ENCODE results near the gene TMEM245. TPM values are rescaled to one million over a fixed set of nuclear protein-coding genes. Genes with fewer than 3 reads are reported as not detected.
A peak's percentile ranks its signal among the peaks of the same experiment; 100 is the strongest.

TMEM245 gene
- total and polyA plus RNA-seq, 7 donors: 1.8 to 105 (median 90.7) TPM

DNA sequence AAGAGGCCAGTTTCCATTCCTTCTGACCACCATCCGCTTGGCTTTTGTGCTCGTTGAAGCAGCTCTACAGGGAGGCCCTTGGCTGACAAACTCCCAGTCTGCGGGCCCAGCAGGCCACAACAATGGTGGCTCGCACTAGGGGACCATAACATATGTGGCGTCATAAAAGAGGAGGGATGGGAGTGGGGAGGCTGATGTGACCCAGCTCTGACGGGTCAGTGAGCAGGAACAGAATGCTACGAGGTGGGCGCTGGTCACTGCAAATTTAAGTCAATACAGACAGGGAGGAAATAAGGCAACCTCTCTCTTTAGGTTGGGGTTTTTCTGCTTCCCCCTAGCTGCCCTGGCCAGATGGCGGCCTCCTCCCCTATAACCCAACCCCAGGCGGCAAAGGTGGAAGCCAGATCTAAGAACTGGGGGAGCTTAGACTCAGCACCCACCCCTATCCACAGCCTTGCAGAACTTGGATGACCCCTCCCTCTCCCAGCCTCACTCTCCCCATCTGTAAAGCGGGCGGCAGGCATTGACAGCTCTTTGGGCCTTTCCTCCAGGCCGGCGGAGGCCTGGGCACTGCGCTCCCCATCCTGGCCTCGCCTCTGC lies 46.5 kb upstream of the TMEM245 start:
- DNase-seq: no peak
- no peak overlapping the region for H3K27ac ChIP-seq

DNA sequence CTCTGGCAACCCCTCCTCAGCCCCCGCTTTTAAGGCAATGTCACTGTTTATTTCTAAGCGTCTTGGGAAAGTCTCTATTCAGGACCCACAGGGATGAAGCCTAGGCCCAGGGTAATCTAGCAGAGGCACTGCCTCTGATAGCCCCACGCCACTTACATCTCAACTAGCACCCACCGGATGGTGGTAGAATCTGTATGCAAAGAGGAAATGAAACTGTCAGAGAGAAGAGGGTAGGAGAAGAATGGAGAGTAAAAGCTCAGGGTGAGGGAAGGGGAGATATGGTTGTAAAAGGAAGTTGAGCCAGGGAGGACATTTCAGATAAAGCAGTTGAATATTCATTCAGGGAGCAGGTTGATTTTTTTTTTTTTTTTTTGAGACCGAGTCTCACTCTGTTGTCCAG lies 44.3 kb upstream of the TMEM245 start:
- Histone ChIP-seq H3K27ac (no peak overlapping the region), H3K9me3 (no peaks in the 10 kb centered on the region), H3K36me3 (no peaks in the 10 kb centered on the region), H3K27me3 (peaks cover 0 to 17% (median 7%) of the 10 kb centered on the region in 3 donors), H3K4me3 (no peak overlapping the region), H3K4me1 (peaks cover 0 to 8% (median 0%) of the 10 kb centered on the region in 4 donors)
- TF ChIP-seq, protein P1, sequence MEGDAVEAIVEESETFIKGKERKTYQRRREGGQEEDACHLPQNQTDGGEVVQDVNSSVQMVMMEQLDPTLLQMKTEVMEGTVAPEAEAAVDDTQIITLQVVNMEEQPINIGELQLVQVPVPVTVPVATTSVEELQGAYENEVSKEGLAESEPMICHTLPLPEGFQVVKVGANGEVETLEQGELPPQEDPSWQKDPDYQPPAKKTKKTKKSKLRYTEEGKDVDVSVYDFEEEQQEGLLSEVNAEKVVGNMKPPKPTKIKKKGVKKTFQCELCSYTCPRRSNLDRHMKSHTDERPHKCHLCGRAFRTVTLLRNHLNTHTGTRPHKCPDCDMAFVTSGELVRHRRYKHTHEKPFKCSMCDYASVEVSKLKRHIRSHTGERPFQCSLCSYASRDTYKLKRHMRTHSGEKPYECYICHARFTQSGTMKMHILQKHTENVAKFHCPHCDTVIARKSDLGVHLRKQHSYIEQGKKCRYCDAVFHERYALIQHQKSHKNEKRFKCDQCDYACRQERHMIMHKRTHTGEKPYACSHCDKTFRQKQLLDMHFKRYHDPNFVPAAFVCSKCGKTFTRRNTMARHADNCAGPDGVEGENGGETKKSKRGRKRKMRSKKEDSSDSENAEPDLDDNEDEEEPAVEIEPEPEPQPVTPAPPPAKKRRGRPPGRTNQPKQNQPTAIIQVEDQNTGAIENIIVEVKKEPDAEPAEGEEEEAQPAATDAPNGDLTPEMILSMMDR (IDR thresholded peaks at IDR 0.05): no peak
- TF ChIP-seq EP300 (IDR thresholded peaks at IDR 0.05) (no peak), POLR2AphosphoS5 (IDR thresholded peaks at IDR 0.05) (no peak), POLR2A (IDR thresholded peaks at IDR 0.05) (no peak)
- no peak for DNase-seq
- intact Hi-C loops (cut with DNase I): no loop called here
- WGBS, 2 donors: 75 to 91% methylated on average over 5 of the region's 5 CpGs

More for the DNA sequence above, 46.5 kb upstream of the TMEM245 start:
- H3K9me3 ChIP-seq: no peaks in the 10 kb centered on the region
- H3K36me3 ChIP-seq: no peaks in the 10 kb centered on the region
- TF ChIP-seq POLR2A (IDR thresholded peaks at IDR 0.05): no peak
- peaks cover 0 to 8% (median 0%) of the 10 kb centered on the region in 4 donors for H3K4me1 ChIP-seq
- peaks cover 0 to 20% (median 7%) of the 10 kb centered on the region in 3 donors for H3K27me3 ChIP-seq
- intact Hi-C loops (cut with DNase I): no loop called here
- H3K4me3 ChIP-seq: peak overlapping the region in 3 of 4 donors; percentile 34 to 45 (median 42)
- WGBS, 2 donors: 83 to 91% methylated on average over 16 of the region's 16 CpGs

DNA sequence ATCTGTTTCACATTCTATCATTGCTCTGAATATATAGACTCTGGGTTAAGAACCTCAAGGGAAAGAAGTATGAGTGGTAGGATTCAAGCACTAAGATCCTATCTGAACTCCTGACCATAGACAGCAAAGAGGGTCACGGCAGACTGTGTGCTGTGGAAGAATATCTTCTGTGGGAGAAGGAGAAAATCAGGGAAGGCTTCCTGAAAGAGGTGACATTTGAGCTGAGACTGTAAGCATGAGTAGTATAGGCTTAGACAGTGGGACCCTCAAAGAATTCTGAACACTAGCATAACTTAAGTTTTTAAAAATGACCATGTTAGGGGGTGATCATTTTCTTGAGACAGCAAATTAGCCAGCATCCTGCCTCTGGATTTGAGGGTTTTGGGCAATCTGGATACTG lies 43.4 kb upstream of the TMEM245 start:
- no peak for DNase-seq
- no peaks in the 10 kb centered on the region for H3K36me3 ChIP-seq
- intact Hi-C loops (cut with DNase I): no loop called here
- no peak overlapping the region for H3K4me3 ChIP-seq
- peaks cover 0 to 11% (median 7%) of the 10 kb centered on the region in 3 donors for H3K27me3 ChIP-seq
- 92 to 96% methylated on average over 1 of the region's 1 CpG for WGBS, 2 donors
- H3K9me3 ChIP-seq: no peaks in the 10 kb centered on the region
- TF ChIP-seq POLR2AphosphoS5 (IDR thresholded peaks at IDR 0.05) (no peak), POLR2A (IDR thresholded peaks at IDR 0.05) (no peak), EP300 (IDR thresholded peaks at IDR 0.05) (no peak)
- H3K4me1 ChIP-seq: peaks cover 0 to 8% (median 0%) of the 10 kb centered on the region in 4 donors
- no peak overlapping the region for H3K27ac ChIP-seq

DNA sequence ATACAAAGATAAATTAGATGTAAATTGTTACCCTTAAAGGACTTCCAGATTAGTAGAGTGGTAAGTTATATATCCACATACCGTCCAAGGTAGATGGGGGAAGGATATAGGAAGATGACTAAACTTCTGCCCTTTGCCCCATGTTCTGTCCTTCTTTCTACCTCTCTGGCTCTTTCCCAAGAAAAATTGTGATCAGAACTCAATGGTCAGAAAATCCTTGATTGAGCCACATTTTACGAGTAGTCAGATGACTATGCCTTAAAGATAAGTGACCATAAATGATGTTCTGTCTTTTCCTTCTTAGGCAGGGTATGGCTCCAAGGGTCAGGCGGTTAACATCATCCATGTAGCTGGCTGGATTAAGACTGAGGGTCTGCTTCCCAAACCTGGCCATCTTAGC lies 42.9 kb upstream of the TMEM245 start:
- H3K36me3 ChIP-seq: no peaks in the 10 kb centered on the region
- 28 to 72% methylated on average over 3 of the region's 3 CpGs for WGBS, 2 donors
- peaks cover 0 to 8% (median 0%) of the 10 kb centered on the region in 4 donors for H3K4me1 ChIP-seq
- TF ChIP-seq, protein P1 (IDR thresholded peaks at IDR 0.05): no peak
- TF ChIP-seq EP300 (IDR thresholded peaks at IDR 0.05) (no peak), POLR2AphosphoS5 (IDR thresholded peaks at IDR 0.05) (no peak), POLR2A (IDR thresholded peaks at IDR 0.05) (no peak)
- no peak for DNase-seq
- intact Hi-C loops (cut with DNase I): no loop called here
- H3K4me3 ChIP-seq: no peak overlapping the region
- no peaks in the 10 kb centered on the region for H3K9me3 ChIP-seq
- peaks cover 0 to 7% (median 6%) of the 10 kb centered on the region in 3 donors for H3K27me3 ChIP-seq
- H3K27ac ChIP-seq: no peak overlapping the region

DNA sequence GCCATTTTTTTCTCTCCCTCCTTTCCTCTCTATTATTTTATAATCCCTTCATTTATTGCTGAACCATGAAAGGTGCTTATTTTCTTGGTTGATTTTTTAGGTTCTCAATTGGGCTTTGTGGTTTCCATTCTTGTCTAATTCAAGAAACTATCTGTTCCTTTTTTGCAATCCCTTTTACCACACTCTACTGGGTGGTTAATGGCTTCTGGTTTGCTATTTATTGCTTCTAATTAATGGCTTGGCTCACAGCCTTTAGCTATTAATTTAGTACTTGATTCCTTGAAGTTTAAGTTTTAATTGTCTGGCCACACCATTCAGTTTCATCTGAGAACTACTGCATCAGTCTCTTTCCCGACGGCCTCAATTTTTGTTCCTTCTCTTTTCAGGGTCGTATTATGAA lies 41.7 kb upstream of the TMEM245 start:
- 82 to 96% methylated on average over 3 of the region's 3 CpGs for WGBS, 2 donors
- Histone ChIP-seq H3K9me3 (no peaks in the 10 kb centered on the region), H3K27me3 (peaks cover 0 to 4% (median 0%) of the 10 kb centered on the region in 3 donors), H3K27ac (no peak overlapping the region), H3K36me3 (no peaks in the 10 kb centered on the region), H3K4me1 (no peaks in the 10 kb centered on the region), H3K4me3 (no peak overlapping the region)
- no peak for TF ChIP-seq POLR2AphosphoS5 (IDR thresholded peaks at IDR 0.05)
- no peak for TF ChIP-seq EP300 (IDR thresholded peaks at IDR 0.05)
- TF ChIP-seq POLR2A (IDR thresholded peaks at IDR 0.05): no peak
- TF ChIP-seq, protein P1 (IDR thresholded peaks at IDR 0.05): no peak
- intact Hi-C loops (cut with DNase I): no loop called here
- no peak for DNase-seq

DNA sequence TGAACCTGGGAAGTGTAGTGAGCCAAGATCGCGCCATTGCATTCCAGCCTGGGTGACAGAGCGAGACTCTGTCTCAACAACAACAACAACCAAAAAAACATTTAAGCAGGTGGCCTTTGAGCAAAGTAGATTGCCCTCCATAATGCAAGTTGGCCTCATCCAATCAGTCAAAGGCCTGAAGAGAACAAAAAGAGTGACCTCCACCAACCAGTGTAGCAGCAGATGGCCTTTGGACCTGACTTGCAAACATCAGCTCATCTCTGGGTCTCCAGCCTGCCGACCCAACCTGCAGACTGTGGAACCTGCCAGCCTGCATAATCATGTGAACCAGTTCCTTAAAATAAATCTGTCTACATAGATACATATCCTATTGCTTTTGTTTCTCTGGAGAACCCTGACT lies 39.8 kb upstream of the TMEM245 start:
- DNase-seq: no peak
- intact Hi-C loops (cut with DNase I): no loop called here
- WGBS, 2 donors: 77 to 84% methylated on average over 4 of the region's 4 CpGs
- TF ChIP-seq POLR2A (IDR thresholded peaks at IDR 0.05) (no peak), EP300 (IDR thresholded peaks at IDR 0.05) (no peak), POLR2AphosphoS5 (IDR thresholded peaks at IDR 0.05) (no peak)
- TF ChIP-seq, protein P1 (IDR thresholded peaks at IDR 0.05): no peak
- H3K27me3 ChIP-seq: no peaks in the 10 kb centered on the region
- no peaks in the 10 kb centered on the region for H3K9me3 ChIP-seq
- H3K4me1 ChIP-seq: no peaks in the 10 kb centered on the region
- H3K4me3 ChIP-seq: no peak overlapping the region
- H3K36me3 ChIP-seq: no peaks in the 10 kb centered on the region
- no peak overlapping the region for H3K27ac ChIP-seq

Data from sigmoid colon (tissue), 7 donors.